ENCODE results near the gene THADA.

DNA sequence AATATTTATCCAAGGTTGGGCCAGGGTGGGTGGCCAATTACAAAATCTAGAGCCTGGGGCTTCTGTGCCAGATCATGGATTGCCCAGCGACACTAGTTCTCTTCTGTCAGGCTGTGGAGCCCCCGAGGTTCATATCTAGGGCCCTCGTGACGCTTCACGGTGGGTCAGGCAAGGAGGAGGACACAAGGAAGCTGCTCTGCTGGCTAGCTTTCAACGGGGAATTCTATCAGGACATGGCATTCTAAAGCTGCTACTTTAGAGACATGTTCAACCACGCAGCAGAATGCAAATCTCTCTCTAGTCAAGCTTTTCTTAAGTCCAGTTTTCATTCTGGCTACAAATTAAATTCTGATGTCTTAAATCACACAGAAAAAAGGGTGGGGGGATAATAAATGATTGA is 180.2 kb downstream of the THADA start:
- TF ChIP-seq CTCF (conservative IDR thresholded peaks at IDR 0.05; ENCODE audit: low read length) (no peak), EZH2phosphoT487 (IDR thresholded peaks at IDR 0.05; ENCODE audit: borderline replicate concordance, low read depth, low read length) (no peak)

All from OCI-LY7 (cell line).